COLO668 (cell line): ENCODE measurements around the gene LTBP1.
"Not testable (repeated sequence)": the region's sequence is repeated elsewhere in the genome, so short reads cannot be mapped to it uniquely, and the experiment has no call there.

Experiments
- DNase-seq: peaks from one replicate; lab custom pipeline; 2025; ENCODE audit not compliant: unreplicated experiment; lab: John Stamatoyannopoulos, UW

LTBP1 gene

DNA sequence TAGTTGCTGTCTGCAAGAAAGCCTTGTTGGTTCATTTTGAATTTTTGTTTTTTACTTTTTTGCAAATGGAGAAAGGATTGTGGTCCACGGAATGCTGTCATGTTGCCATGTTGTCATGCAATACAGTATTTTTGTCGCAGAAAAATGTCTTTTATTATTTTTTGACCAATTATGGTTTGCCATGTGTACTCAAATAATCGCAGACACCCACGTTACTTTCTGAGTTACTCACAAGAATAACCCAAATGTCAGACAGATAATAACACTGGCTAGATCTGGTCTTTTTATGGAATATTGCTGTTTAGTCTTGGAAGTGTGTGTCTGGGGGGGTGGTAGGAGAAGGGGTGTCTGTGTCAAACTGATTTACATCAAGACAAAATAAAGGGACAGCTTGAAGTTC, 188.9 kb downstream of the LTBP1 start:
- no peak for DNase-seq

DNA sequence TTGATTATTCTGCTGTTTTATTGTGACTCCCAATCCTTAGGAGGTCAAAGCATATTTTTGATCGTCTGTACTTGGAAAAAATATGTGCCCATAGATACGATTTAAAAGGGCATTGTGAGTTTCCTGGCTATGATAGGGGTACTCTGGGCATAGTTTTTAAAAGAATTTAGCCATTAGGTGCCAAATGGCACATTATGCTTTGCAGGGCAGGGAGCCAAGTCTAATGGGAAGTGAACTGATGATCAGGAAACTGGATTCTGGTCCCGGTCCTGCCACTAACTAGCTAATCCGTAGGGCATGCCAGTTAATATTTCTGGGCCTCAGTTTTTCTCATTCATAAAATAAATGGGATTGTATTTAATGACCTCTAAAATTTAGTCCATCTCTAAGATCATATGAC, 189.3 kb downstream of the LTBP1 start:
- DNase-seq = no peak

DNA sequence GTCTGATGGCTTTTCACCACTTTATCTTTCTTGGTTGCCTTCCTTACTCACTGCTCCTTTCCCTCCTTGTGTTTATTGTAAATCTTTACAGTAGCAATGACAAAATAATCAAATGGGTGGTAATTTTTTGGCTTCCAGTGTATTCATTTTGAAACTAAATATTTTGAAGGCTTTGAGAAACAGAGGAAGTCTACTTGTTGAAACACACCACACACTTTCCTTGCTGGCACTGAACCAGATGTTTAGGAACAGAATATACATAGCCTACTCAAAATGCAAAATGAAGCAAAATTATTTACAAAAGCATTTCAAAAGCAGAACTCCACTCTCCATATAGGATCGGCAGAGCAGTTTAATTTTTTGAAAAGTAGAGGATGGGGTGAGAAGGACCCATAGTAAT, 189.8 kb downstream of the LTBP1 start:
- DNase-seq = no peak

DNA sequence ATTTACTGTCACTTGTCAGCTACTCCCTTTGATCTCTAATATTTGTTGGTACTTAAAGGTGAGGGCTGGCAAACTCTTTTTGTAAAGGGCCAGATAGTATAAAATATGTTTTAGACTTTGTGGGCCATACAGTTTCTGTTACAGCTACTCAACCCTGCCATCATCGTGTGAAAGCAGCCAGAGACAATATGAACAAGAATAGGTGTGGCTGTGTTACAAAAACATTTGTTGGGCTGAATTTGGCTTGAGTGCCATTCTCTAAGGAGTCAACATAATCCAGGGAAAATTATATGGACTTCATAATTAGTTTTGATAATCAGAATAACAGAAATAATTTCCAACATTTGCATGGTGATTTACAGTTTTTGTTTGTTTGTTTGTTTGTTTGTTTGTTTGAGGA, 190.6 kb downstream of the LTBP1 start:
- no peak for DNase-seq

DNA sequence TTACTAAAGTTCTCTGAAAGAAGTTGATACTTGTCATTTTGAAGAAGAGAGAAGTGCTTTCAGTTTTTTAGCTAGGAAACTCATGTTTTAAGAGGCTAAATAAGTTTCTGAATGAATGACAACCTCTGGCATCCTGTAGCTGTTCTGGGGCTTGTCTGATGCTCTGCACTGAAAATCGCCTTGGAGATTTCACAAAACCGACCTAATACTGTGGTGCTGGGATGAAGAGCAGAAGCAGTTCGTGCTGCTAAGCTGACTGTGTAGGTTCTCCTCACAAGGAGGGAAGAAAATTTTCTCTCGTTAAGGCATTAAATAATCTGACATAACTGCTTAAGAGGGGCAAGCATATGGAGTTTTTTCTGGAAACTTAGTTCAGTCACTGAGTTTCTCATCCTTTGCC, 193.2 kb downstream of the LTBP1 start:
- DNase-seq = no peak

DNA sequence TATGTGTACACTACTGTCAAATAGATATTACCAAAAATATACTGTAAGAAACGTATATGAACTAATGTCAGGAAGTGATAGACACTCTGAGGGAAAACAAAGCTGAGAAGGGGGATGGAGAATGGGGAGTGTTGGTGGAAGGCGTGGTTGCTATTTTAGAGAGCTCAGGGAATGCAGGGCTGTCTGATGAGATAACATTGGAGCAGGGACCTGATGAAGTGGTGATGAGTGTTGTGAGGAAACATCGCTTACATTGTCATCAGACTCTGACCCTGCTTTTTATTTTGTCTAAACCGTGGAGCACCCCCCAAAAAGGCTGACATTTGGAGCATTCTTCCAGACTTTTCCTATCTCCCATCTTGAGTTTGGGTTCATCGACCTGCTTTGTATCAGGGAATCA, 194.7 kb downstream of the LTBP1 start:
- no peak for DNase-seq

DNA sequence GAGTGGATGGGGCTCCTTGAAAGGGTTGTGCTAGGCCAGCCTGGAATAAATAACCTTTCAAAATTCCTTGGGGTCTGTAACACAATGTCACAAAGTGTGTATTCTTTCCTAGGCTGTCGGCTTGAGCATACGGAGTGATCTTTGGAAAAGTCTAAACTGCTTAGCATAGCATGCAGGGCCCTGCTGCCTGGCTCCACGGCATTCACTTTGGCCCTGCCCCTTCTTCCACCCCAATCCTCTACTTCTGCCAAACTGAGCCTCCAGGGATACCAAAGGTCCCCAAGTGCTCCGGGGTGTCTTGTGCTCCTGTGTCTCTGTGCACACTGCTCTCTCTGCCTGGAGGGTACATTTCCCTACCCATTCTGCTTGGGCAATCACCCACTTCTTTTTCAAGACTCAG, 196.1 kb downstream of the LTBP1 start:
- no peak for DNase-seq

DNA sequence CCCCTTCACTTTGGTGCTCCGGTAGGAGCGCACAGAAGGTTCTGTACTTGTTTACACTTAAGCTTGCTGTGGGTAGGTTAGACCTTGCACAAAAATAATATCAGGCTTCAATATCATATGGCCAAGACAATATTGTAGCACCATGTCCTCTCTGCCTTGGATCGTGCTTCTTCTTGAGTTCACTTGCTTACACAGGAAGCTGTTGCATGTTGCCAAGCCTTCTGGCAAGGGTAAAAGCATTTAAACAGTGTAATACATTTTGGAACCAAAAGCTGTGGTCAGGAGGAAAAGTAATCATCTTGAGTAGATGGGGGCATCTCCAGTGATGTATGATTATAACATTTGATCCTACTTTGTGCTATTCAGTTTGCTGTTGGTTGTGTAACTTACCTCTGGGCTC, 197.5 kb downstream of the LTBP1 start:
- DNase-seq = no peak

DNA sequence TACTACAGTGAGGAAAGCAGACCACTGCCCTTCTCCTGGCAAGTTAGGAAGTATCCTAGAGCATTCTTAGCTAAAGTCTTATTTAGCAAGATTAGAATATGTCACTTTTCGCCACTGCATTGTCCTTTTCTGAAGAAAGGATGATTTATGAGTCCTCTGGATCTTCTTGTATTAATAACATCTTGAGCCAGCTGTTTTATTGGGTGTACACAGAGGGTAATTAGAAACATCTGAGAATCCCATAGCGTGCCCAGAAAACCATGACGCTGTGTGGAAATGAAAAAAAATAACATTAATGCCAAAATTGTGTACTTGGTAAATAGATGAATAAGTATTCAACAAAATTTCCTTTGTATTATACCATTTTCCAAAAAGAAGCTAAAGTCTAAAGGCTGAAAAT, 198.7 kb downstream of the LTBP1 start:
- DNase-seq = no peak

DNA sequence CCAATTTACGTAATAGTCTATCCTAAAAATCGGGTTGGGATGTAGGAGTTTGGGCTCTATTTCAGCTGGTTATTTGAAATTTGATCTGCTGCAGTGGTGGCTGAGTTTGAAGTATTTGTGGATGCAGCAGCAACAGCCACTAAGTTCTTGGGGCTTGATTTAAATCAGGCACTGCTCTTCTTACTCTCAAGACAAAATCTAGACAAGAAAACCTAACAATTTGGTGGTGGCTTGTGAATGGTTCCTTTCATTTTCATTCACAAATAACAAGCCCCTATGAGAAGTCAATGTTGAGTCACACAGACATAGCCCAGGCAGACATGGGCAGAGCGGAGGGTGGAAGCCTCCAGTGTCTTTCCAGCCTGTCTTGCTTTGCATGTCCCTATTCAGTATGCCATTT, 199.3 kb downstream of the LTBP1 start:
- no peak for DNase-seq

DNA sequence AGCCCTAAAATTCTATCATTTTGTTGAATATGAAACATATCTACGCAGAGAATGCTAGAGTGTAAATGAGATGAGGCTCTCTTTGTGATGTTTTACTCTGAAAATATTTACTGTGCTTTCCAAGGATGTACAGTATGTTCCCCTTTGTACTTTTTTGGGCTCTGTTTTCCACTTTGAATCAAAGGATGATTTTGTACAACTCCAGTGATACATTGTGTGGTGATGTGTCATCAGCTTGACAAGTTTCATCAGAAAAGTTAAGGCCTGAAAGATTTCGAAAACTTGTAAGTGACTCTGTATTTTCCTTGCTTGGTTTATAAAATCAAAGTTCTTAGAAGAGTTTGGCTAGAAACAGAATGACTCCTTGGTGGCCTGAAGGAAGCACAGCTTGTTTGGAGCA, 206.3 kb downstream of the LTBP1 start:
- DNase-seq = no peak

DNA sequence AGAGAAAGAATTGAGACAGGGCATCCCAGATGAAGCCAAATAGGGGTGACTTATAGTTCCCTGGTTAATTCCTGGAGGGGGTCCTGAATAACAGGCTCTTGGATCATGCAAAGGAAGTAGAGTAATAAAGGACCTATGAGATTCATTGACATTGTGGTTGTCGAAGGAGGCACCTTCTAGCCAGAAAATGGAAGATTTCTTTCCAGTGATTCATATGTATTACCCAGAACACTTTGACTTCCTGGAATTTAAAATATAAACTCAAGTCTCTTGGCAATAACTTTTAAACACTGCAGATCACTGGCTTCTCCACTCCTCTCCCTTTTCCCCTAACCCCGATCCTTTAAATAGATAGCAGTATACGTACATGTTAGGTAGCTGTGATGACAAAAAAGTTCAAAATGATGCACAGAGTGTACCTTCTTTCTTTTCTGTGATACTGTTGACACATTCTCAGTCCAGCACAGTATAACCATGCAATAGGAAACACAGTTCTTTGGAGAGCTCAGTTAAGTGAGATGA, 211.8 kb downstream of the LTBP1 start:
- DNase-seq = no peak

DNA sequence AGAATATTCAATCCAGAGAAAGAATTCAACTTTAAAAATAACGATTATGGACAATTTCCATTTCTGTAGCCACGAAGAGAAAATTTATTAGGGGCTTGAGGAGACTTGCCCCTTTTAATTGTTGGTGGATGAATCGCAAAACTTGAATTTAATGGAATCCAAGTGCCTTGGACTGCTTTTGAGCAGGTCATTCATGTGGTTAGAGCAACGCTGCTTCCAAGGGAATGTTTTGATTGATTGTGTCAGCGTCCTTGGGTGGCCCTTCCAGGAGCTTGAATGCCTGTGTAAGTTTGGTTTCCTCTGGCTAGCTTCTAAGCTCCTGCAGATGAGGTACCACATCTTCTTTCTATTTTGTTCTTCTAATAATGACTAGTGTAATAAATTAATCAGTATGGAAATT, 213.4 kb downstream of the LTBP1 start:
- DNase-seq = no peak

DNA sequence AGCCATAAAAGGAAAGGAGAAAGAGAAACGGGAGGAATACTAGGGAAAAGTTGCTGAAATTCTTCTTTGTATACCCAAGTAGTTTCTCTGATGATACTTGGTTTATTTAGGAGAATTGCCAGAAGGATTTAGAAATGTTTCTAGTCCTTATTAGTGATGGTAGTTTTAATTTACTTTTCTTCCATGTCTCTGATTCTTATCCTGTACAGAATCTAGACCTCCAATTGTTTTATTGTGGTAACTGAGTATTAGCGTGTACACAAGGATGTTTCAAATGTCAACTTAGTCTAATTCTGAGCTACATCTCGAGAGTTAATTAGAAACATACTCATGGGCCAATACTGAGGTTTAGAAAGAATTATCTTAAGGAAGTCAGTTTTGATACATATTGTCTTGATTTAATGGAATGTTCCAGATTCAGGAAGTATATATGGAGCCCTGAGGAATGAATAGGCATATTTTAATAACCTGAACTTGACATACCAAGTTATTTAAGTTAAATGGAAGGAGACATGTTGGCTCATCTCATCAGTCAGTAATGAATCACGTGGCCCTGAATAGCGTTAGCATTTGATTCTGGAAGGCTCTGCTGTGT, 219.6 kb downstream of the LTBP1 start:
- no peak for DNase-seq

DNA sequence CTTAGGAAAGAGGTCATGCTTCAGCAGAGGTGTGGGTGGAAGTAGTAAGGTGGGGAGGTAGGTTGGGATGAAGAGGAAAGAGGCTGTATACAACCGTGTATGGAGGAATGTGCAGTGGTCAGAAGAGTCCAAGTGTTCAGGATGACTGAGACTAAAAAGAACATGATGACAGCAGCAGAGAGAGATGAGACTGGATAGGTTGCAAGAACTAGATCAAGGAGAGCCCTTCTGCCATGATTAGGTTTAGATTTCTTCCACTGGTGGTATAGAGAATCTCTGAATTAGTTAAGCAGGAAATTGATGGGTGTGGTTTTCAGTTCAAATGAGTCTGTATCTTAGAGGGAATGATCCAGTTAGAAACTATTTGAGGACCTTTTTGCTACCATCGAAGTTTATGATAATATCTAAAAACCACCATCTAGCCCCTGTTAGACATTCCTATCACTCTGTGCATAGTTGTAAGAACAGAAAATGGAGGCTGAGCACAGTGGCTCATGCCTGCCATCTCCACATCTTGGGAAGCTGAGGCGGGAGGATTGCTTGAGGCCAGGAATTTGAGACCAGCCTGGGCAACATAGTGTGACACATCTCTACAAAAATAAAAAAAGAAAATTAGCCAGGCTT, 221.0 kb downstream of the LTBP1 start:
- DNase-seq = no peak

DNA sequence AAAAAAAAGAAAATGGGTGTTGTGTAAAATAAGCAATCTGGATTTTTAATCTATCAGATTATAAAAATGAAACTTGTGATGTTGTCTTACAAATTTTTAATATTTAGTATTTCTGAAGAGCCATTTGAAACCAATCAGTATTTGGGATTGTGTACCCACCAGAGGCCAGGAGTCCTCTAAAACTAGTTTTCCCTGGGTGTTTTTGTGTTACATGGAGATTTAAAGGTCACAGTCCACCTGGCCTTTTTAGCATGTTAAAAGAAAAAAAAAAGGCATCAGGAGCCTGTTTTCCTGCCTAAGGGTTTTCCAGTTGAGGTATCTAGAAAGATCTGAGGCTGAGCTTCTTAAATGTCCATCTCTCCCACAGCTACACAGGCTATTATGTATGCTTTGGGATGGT, 221.7 kb downstream of the LTBP1 start:
- no peak for DNase-seq

DNA sequence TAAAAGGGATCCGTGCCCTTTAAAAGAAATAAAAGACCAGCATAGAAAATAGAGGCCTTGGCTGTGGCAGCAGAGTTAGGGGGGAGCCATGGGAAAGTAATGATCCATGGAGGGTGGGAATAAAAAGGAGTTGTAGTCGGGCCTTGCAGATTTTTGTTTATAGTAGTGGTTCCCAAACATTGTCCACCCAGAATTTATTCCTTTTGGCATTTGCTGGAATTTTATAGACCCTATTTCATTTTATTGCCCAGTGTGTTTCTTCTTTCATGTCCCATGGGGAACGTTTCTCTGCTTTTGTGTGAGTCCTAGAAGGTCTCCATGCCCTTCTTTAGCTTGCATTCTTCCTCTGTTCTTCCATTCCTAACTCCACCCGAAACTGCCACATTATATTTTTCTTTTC, 222.2 kb downstream of the LTBP1 start:
- DNase-seq = no peak

DNA sequence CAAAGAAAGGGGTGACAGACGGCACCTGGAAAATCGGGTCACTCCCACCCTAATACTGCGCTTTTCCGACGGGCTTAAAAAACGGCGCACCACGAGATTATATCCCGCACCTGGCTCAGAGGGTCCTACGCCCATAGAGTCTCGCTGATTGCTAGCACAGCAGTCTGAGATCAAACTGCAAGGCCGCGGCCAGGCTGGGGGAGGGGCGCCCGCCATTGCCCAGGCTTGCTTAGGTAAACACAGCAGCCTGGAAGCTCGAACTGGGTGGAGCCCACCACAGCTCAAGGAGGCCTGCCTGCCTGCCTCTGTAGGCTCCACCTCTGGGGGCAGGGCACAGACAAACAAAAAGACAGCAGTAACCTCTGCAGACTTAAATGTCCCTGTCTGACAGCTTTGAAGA, 223.5 kb downstream of the LTBP1 start:
- not testable (repeated sequence) for DNase-seq

DNA sequence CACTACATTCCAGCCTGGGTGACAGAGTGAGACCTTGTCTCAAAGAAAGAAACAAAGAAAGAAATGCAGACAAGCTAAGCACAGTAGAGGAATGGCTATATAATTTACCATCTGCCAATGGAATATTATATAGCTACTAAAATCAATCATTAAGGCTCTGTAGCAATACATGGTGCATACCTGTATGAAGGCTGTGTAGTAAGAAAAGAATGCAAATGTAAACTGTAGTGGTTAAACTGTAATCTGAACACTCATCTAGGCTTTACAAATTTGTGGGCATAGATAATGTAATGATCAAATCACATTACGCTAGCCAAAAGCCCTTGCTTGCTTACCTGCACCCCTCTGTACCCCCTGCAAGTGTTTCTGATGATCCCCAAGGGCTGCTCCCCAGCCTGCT, 230.9 kb downstream of the LTBP1 start:
- no peak for DNase-seq

DNA sequence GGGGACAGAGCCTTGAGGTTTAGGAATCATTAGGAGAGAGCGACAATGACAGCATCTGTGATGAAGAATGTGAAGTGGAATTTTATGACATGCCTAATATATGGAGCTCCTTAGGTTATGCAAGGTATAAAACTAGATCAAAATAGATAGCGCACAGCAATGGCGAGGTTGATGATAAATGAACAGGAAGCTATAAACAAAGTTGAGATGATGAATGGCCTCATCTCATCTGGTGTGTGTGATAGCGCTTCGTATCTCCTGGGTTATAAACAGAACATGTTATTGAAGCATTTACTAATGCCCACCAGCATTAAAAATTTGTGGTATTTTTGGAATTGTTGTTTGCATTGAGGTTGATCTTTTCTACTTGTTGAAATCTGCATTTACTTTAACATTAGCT, 231.5 kb downstream of the LTBP1 start:
- no peak for DNase-seq

DNA sequence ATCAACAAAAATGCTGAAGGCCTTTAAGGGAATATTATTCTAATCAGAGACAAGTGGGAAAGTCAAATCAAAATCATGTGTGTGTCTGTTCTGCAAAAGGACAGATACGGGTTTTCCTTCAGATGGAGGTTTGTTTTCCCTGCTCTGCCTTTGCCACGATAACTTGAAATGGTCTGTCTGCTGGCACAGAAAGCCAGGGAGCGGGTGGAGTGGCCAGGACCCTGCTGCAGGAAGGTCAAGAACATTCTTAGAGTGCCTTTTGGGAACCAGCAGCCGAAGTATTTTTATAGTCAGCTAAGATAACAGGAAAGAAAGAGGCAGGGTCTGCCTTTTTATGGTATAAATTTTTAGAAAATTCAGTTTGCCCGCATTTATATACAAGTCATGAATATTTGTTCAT, 234.2 kb downstream of the LTBP1 start:
- DNase-seq = no peak

DNA sequence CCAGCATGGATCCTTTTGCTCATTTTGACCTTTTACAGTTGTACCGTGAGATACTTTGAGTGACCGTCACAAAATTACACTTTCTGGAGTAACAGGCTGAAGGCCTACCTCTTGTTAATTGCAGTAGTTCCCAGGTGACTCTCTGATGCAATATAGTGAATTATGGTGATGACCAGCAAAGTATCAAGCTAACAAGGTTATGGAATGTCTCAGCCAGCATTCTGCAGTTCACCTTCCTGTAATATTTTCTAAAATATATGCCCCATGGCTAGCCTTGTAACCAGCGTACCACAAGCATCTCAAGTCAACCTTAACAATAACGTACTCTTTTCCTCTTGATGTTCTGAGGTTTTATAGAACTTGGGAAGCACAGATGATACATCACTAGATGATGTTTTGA, 234.7 kb downstream of the LTBP1 start:
- DNase-seq = no peak

DNA sequence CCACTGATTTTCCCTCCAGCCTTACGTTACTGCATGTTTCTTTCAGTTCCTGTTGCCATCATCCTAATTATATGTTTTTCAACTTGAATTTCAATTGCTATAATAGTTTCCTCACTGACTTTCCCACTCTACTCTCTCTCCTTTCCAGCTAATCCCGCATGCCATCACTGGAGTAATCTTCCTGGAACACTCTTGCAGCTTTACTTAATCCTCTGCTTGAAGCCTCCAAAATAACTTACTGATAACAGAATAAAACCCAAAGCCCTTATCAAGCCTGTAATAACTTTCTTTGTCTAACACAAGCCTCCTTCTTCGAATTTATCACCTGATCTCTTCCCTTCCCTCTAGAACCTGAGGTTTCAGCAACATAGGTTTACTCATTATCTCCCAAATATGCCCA, 237.3 kb downstream of the LTBP1 start:
- no peak for DNase-seq
